A549 (cell line): ENCODE measurements around the gene PHACTR2.
"Not testable (repeated sequence)": the region's sequence is repeated elsewhere in the genome, so short reads cannot be mapped to it uniquely, and the experiment has no call there.

Experiments
- CHD2 ChIP-seq: fragments of 150-350 bp; IDR thresholded peaks from 2 replicates; pipeline ENCODE4 v1.6.1; 2014; ENCODE audit warnings: low read length; ENCODE audit not compliant: partially characterized antibody
- CHD4 ChIP-seq: fragments of 200-600 bp; sonication (generic); IDR thresholded peaks from 2 replicates; pipeline ENCODE4 v1.6.1; 2016; ENCODE audit warnings: antibody characterized with exemption, mild to moderate bottlenecking, borderline replicate concordance
- CTCF ChIP-seq: fragments of >200 bp; sonication (Bioruptor Twin); formaldehyde crosslinking; IDR thresholded peaks from 3 replicates; pipeline ENCODE4 v1.5.1; 2016
- EHMT2 ChIP-seq: fragments of 200-600 bp; sonication (generic); IDR thresholded peaks from 2 replicates; pipeline ENCODE4 v1.6.1; 2016; ENCODE audit warnings: antibody characterized with exemption, low read depth, mild to moderate bottlenecking, moderate library complexity
- HDAC2 ChIP-seq: fragments of 200-600 bp; sonication (generic); IDR thresholded peaks from 2 replicates; pipeline ENCODE4 v1.6.1; 2016
- RAD21 ChIP-seq, 2 experiments: fragments of >200 bp in 1 of 2; sonication (Bioruptor Twin) in 1 of 2; formaldehyde crosslinking in 1 of 2; IDR thresholded peaks in 1 of 2; conservative IDR thresholded peaks in 1 of 2; 2 replicates in 1 of 2; 3 replicates in 1 of 2; pipeline ENCODE4 v1.6.1; 2012 to 2018; ENCODE audit warnings: inconsistent platforms in 1 of 2
- TF ChIP-seq, protein P1 (sequence below): fragments of 150-350 bp; IDR thresholded peaks from 2 replicates; pipeline ENCODE4 v1.6.1; 2014; ENCODE audit warnings: low read depth, mild to moderate bottlenecking, low read length
- TF ChIP-seq, protein P2 (sequence below): IDR thresholded peaks from 2 replicates; pipeline ENCODE4 v1.6.1; 2012
- TF ChIP-seq, protein P3 (sequence below): fragments of 200-600 bp; sonication (generic); IDR thresholded peaks from 2 replicates; pipeline ENCODE4 v1.6.1; 2016; ENCODE audit warnings: antibody characterized with exemption, mild to moderate bottlenecking, moderate library complexity
- TF ChIP-seq, protein P4 (sequence below): IDR thresholded peaks from 2 replicates; pipeline ENCODE4 v1.6.1; 2012

DNA sequence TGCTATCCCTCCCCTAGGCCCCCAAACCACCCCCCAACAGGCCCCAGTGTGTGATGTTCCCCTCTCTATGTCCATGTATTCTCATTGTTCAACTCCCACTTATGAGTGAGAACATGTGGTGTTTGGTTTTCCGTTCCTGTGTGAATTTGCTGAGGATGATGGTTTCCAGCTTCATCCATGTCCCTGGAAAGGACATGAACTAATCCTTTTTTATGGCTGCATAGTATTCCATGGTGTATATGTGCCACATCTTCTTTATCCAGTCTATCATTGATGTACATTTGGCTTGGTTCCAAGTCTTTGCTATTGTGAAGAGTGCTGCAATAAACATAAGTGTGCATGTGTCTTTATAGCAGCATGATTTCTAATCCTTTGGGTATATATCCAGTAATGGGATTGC is 11.8 kb upstream of the PHACTR2 start:
- TF ChIP-seq CTCF; CHD4; RAD21 (conservative IDR thresholded peaks at IDR 0.05 in 1 of 2, IDR thresholded peaks at IDR 0.05 in 1 of 2); CHD2; HDAC2; EHMT2: not testable (repeated sequence)
- TF ChIP-seq, protein P1, sequence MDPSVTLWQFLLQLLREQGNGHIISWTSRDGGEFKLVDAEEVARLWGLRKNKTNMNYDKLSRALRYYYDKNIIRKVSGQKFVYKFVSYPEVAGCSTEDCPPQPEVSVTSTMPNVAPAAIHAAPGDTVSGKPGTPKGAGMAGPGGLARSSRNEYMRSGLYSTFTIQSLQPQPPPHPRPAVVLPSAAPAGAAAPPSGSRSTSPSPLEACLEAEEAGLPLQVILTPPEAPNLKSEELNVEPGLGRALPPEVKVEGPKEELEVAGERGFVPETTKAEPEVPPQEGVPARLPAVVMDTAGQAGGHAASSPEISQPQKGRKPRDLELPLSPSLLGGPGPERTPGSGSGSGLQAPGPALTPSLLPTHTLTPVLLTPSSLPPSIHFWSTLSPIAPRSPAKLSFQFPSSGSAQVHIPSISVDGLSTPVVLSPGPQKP = not testable (repeated sequence)
- TF ChIP-seq, protein P2, sequence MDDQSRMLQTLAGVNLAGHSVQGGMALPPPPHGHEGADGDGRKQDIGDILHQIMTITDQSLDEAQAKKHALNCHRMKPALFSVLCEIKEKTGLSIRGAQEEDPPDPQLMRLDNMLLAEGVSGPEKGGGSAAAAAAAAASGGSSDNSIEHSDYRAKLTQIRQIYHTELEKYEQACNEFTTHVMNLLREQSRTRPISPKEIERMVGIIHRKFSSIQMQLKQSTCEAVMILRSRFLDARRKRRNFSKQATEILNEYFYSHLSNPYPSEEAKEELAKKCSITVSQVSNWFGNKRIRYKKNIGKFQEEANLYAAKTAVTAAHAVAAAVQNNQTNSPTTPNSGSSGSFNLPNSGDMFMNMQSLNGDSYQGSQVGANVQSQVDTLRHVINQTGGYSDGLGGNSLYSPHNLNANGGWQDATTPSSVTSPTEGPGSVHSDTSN = not testable (repeated sequence)
- TF ChIP-seq, protein P3, sequence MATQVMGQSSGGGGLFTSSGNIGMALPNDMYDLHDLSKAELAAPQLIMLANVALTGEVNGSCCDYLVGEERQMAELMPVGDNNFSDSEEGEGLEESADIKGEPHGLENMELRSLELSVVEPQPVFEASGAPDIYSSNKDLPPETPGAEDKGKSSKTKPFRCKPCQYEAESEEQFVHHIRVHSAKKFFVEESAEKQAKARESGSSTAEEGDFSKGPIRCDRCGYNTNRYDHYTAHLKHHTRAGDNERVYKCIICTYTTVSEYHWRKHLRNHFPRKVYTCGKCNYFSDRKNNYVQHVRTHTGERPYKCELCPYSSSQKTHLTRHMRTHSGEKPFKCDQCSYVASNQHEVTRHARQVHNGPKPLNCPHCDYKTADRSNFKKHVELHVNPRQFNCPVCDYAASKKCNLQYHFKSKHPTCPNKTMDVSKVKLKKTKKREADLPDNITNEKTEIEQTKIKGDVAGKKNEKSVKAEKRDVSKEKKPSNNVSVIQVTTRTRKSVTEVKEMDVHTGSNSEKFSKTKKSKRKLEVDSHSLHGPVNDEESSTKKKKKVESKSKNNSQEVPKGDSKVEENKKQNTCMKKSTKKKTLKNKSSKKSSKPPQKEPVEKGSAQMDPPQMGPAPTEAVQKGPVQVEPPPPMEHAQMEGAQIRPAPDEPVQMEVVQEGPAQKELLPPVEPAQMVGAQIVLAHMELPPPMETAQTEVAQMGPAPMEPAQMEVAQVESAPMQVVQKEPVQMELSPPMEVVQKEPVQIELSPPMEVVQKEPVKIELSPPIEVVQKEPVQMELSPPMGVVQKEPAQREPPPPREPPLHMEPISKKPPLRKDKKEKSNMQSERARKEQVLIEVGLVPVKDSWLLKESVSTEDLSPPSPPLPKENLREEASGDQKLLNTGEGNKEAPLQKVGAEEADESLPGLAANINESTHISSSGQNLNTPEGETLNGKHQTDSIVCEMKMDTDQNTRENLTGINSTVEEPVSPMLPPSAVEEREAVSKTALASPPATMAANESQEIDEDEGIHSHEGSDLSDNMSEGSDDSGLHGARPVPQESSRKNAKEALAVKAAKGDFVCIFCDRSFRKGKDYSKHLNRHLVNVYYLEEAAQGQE = not testable (repeated sequence)
- TF ChIP-seq, protein P4, sequence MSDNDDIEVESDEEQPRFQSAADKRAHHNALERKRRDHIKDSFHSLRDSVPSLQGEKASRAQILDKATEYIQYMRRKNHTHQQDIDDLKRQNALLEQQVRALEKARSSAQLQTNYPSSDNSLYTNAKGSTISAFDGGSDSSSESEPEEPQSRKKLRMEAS = not testable (repeated sequence)
